HCT116 (cell line): Measurements from ENCODE around the gene KRT6C.

Experiments used
- CEBPB ChIP-seq: IDR thresholded peaks from 2 replicates; pipeline ENCODE4 v1.6.1; 2012; ENCODE audit warnings: low read depth
- ELF1 ChIP-seq: IDR thresholded peaks from 2 replicates; pipeline ENCODE4 v1.6.1; 2012; ENCODE audit warnings: low read depth, borderline replicate concordance
- EZH2 ChIP-seq: fragments of 200-600 bp; sonication (generic); IDR thresholded peaks from 2 replicates; pipeline ENCODE4 v1.6.1; 2017; ENCODE audit warnings: antibody characterized with exemption, mixed run types
- EZH2phosphoT487 ChIP-seq: fragments of 200-600 bp; IDR thresholded peaks from 2 replicates; pipeline ENCODE4 v1.6.1; 2018; ENCODE audit warnings: antibody characterized with exemption, borderline replicate concordance
- JUND ChIP-seq: IDR thresholded peaks from 2 replicates; pipeline ENCODE4 v1.6.1; 2012
- POLR2A ChIP-seq: IDR thresholded peaks from 2 replicates; pipeline ENCODE4 v1.7.0; 2011; ENCODE audit warnings: borderline replicate concordance; ENCODE audit not compliant: insufficient read depth, insufficient read length; ENCODE audit errors: extremely low read depth
- POLR2AphosphoS5 ChIP-seq: IDR thresholded peaks from 2 replicates; pipeline ENCODE4 v1.6.1; 2011; ENCODE audit warnings: mild to moderate bottlenecking, low read depth, low read length, moderate library complexity
- RAD21 ChIP-seq: IDR thresholded peaks from 2 replicates; pipeline ENCODE4 v1.6.1; 2012; ENCODE audit warnings: low read depth, mild to moderate bottlenecking
- SIN3A ChIP-seq: IDR thresholded peaks from 2 replicates; pipeline ENCODE4 v1.6.1; 2012; ENCODE audit warnings: low read depth
- SP1 ChIP-seq: IDR thresholded peaks from 2 replicates; pipeline ENCODE4 v1.6.1; 2012; ENCODE audit warnings: low read depth
- TF ChIP-seq, protein P1 (sequence below), 3 experiments: fragments of 200-600 bp in 1 of 3; sonication (generic) in 1 of 3; IDR thresholded peaks in 2 of 3; conservative IDR thresholded peaks in 1 of 3; 2 replicates each; pipeline ENCODE4 v1.5.1; 2012 to 2017; ENCODE audit warnings: low read depth in 2 of 3, low read length in 2 of 3, antibody characterized with exemption in 1 of 3, borderline replicate concordance in 1 of 3, control low read depth in 1 of 3, mild to moderate bottlenecking in 1 of 3, mixed read lengths in 1 of 3, mixed run types in 1 of 3, moderate library complexity in 1 of 3; ENCODE audit not compliant: insufficient read depth in 1 of 3
- TF ChIP-seq, protein P2 (sequence below): IDR thresholded peaks from 2 replicates; pipeline ENCODE4 v1.6.1; 2012; ENCODE audit warnings: low read depth
- TF ChIP-seq, protein P3 (sequence below): IDR thresholded peaks from 2 replicates; pipeline ENCODE4 v1.6.1; 2011; ENCODE audit warnings: mild to moderate bottlenecking, low read length, moderate library complexity; ENCODE audit not compliant: insufficient replicate concordance; ENCODE audit errors: extremely low read depth
- TF ChIP-seq, protein P4 (sequence below): IDR thresholded peaks from 2 replicates; pipeline ENCODE4 v1.6.1; 2012

DNA sequence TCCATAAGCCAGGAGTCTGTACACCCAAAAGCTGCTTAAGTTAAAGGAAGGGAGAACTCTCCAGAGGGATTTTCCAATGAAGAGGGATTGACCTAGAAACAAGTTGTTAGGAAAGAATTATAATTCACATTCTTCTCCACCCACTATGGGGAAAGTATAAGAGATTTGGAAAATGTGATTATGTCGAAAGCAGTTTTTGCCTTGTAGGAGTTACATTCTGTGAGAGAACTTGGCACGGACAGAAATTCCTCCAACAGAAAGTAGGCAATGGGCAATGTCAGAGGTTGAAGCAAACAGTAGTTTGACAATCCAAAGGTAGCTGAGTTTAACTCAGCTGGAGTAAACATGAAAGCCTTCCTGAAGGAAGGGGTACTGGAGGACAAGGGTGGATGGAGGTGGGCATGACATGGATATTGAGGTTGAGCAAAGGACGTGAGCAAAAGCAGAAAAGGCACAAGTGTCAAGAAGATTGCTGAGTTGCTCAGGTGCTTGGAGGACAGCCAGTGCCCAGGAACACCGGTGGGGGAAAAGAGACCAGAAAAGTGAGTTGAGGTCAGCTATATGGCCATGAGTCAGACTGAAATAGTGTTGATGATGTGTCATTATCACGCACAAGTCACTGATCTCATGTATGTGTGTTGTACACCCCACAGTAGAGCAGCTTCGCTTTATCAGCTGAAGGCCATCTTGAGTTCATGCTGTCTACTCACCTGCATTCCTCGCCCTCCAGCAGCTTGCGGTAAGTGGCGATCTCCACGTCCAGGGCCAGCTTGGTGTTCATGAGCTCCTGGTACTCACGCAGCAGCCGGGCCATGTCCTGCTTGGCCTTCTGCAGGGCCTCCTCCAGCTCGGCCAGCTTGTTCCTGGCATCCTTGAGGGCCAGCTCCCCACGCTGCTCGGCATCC, 42.6 kb upstream of the KRT6C start:
- no peak for TF ChIP-seq RAD21
- TF ChIP-seq, protein P1, sequence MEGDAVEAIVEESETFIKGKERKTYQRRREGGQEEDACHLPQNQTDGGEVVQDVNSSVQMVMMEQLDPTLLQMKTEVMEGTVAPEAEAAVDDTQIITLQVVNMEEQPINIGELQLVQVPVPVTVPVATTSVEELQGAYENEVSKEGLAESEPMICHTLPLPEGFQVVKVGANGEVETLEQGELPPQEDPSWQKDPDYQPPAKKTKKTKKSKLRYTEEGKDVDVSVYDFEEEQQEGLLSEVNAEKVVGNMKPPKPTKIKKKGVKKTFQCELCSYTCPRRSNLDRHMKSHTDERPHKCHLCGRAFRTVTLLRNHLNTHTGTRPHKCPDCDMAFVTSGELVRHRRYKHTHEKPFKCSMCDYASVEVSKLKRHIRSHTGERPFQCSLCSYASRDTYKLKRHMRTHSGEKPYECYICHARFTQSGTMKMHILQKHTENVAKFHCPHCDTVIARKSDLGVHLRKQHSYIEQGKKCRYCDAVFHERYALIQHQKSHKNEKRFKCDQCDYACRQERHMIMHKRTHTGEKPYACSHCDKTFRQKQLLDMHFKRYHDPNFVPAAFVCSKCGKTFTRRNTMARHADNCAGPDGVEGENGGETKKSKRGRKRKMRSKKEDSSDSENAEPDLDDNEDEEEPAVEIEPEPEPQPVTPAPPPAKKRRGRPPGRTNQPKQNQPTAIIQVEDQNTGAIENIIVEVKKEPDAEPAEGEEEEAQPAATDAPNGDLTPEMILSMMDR (IDR thresholded peaks at IDR 0.05 in 2 of 3, conservative IDR thresholded peaks at IDR 0.05 in 1 of 3; ENCODE audit: borderline replicate concordance in 1 of 3, insufficient read depth in 1 of 3, low read depth in 2 of 3, low read length in 2 of 3): no peak
- TF ChIP-seq, protein P2, sequence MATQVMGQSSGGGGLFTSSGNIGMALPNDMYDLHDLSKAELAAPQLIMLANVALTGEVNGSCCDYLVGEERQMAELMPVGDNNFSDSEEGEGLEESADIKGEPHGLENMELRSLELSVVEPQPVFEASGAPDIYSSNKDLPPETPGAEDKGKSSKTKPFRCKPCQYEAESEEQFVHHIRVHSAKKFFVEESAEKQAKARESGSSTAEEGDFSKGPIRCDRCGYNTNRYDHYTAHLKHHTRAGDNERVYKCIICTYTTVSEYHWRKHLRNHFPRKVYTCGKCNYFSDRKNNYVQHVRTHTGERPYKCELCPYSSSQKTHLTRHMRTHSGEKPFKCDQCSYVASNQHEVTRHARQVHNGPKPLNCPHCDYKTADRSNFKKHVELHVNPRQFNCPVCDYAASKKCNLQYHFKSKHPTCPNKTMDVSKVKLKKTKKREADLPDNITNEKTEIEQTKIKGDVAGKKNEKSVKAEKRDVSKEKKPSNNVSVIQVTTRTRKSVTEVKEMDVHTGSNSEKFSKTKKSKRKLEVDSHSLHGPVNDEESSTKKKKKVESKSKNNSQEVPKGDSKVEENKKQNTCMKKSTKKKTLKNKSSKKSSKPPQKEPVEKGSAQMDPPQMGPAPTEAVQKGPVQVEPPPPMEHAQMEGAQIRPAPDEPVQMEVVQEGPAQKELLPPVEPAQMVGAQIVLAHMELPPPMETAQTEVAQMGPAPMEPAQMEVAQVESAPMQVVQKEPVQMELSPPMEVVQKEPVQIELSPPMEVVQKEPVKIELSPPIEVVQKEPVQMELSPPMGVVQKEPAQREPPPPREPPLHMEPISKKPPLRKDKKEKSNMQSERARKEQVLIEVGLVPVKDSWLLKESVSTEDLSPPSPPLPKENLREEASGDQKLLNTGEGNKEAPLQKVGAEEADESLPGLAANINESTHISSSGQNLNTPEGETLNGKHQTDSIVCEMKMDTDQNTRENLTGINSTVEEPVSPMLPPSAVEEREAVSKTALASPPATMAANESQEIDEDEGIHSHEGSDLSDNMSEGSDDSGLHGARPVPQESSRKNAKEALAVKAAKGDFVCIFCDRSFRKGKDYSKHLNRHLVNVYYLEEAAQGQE: no peak
- no peak for TF ChIP-seq EZH2phosphoT487
- no peak for TF ChIP-seq POLR2A
- TF ChIP-seq SIN3A: no peak
- TF ChIP-seq, protein P3, sequence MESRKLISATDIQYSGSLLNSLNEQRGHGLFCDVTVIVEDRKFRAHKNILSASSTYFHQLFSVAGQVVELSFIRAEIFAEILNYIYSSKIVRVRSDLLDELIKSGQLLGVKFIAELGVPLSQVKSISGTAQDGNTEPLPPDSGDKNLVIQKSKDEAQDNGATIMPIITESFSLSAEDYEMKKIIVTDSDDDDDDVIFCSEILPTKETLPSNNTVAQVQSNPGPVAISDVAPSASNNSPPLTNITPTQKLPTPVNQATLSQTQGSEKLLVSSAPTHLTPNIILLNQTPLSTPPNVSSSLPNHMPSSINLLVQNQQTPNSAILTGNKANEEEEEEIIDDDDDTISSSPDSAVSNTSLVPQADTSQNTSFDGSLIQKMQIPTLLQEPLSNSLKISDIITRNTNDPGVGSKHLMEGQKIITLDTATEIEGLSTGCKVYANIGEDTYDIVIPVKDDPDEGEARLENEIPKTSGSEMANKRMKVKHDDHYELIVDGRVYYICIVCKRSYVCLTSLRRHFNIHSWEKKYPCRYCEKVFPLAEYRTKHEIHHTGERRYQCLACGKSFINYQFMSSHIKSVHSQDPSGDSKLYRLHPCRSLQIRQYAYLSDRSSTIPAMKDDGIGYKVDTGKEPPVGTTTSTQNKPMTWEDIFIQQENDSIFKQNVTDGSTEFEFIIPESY: no peak
- TF ChIP-seq CEBPB: no peak
- TF ChIP-seq, protein P4, sequence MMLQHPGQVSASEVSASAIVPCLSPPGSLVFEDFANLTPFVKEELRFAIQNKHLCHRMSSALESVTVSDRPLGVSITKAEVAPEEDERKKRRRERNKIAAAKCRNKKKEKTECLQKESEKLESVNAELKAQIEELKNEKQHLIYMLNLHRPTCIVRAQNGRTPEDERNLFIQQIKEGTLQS: no peak
- TF ChIP-seq POLR2AphosphoS5: no peak
- no peak for TF ChIP-seq JUND
- TF ChIP-seq EZH2: no peak
- TF ChIP-seq ELF1: no peak
- TF ChIP-seq SP1: no peak
